Kidney (tissue), 14 donors: Measurements from ENCODE around the gene MPND. TPM values are rescaled to one million over a fixed set of nuclear protein-coding genes. Genes with fewer than 3 reads are reported as not detected.
A peak's percentile ranks its signal among the peaks of the same experiment; 100 is the strongest.

Experiments used
- DNase-seq, 5 donors: peaks; one replicate each; pipeline ENCODE4 v3.0.0-alpha.2; 2013 to 2020
- FAIRE-seq: peaks from 2 replicates; lab custom pipeline; 2012; peaks lifted over from hg19 to GRCh38; lab: Jason Lieb, UNC
- H3K27ac ChIP-seq, 2 donors: one replicate each; pipeline ENCODE4 v1.7.0; 2013; ENCODE audit warnings: low read depth in 2 of 2, low read length in 2 of 2, inconsistent platforms in 1 of 2
- H3K27me3 ChIP-seq: one replicate; pipeline ENCODE4 v1.7.1; 2013; ENCODE audit warnings: low read length, inconsistent platforms; ENCODE audit not compliant: control insufficient read depth, insufficient read depth
- H3K36me3 ChIP-seq, 3 donors: one replicate each; pipeline versions ENCODE4 v1.7.0 to v1.7.1; 2013; ENCODE audit warnings: low read length in 3 of 3, control low read depth in 1 of 3, inconsistent platforms in 1 of 3; ENCODE audit not compliant: insufficient read depth in 3 of 3, control insufficient read depth in 2 of 3
- H3K4me1 ChIP-seq, 3 donors: one replicate each; pipeline versions ENCODE4 v1.7.0 to v1.7.1; 2013; ENCODE audit warnings: low read length in 3 of 3, inconsistent platforms in 1 of 3, low read depth in 1 of 3; ENCODE audit not compliant: control insufficient read depth in 2 of 3, insufficient read depth in 2 of 3
- H3K4me3 ChIP-seq, 3 donors: one replicate each; pipeline versions ENCODE4 v1.7.0 to v1.8.1; 2013; ENCODE audit warnings: low read length in 3 of 3, control low read depth in 1 of 3, inconsistent platforms in 1 of 3
- H3K9ac ChIP-seq, 3 donors: one replicate each; pipeline versions ENCODE4 v1.7.0 to v1.7.1; 2013; ENCODE audit warnings: low read length in 3 of 3, control low read depth in 1 of 3, inconsistent platforms in 1 of 3
- H3K9me3 ChIP-seq, 3 donors: one replicate each; pipeline versions ENCODE4 v1.7.0 to v1.7.1; 2013; ENCODE audit warnings: low read length in 3 of 3, control low read depth in 1 of 3, inconsistent platforms in 1 of 3; ENCODE audit not compliant: control insufficient read depth in 2 of 3, insufficient read depth in 1 of 3
- CTCF ChIP-seq: IDR thresholded peaks from 3 replicates; pipeline ENCODE4 v1.5.1; 2012; ENCODE audit warnings: mild to moderate bottlenecking, moderate library complexity, borderline replicate concordance; ENCODE audit not compliant: insufficient read depth; ENCODE audit errors: extremely low read depth
- intact Hi-C: fragments of 100-400 bp; cut with DNase I; formaldehyde crosslinking; loops from one replicate; pipeline ENCODE4 v1.11.1; 2022
- polyA plus RNA-seq: library from polyadenylated mRNA; stranded (reverse); fragments of 350-450 nt; fragmentation: Illumina TruSeq; extraction: RNeasy Lipid Tissue Mini Kit (QIAGEN cat#74804); gene quantifications from one replicate; pipeline ENCODE4 v1.2.3, GENCODE V29; 2014; ENCODE audit warnings: low read depth, low replicate concordance; ENCODE audit not compliant: insufficient read depth
- total RNA-seq: library from RNA; stranded (reverse); fragmentation: NEBNext Ultra II Directional; extraction: Animal tissue kit (Norgen Biotek cat#: 25700); gene quantifications from one replicate; pipeline ENCODE4 v1.2.1, GENCODE V29; 2021
- donor health status: control.
- donor health status: control.
- donor health status: control.
- donor health status: control.
- donor health status: control.
- donor health status: DM: yes; HTN: yes; CAD: no.
- donor health status: Normal renal cell carcinoma (clear cell type).

Gene MPND
- total and polyA plus RNA-seq, 2 donors from 2014 or later = 24.1 to 43.5 TPM

GRCh38 chr19:4305659-4306058 lies 37.7 kb upstream of the MPND start:
- FAIRE-seq (no peak), DNase-seq (no peak)
- intact Hi-C loops = no loop called here
- no peak overlapping the region for H3K9ac ChIP-seq
- H3K36me3 ChIP-seq = no peaks in the 10 kb centered on the region
- no peaks in the 10 kb centered on the region for H3K9me3 ChIP-seq
- H3K4me1 ChIP-seq = no peaks in the 10 kb centered on the region
- no peak overlapping the region for H3K4me3 ChIP-seq
- H3K27ac ChIP-seq = no peak overlapping the region
- H3K27me3 ChIP-seq = no peaks in the 10 kb centered on the region
- TF ChIP-seq CTCF = no peak

GRCh38 chr19:4310247-4311121 lies 32.9 kb upstream of the MPND start:
- no peaks in the 10 kb centered on the region for H3K27me3 ChIP-seq
- FAIRE-seq = no peak

GRCh38 chr19:4313847-4314490 lies 29.4 kb upstream of the MPND start:
- no peak overlapping the region for H3K27ac ChIP-seq
- intact Hi-C loops = no loop called here
- no peaks in the 10 kb centered on the region for H3K4me1 ChIP-seq
- no peaks in the 10 kb centered on the region for H3K27me3 ChIP-seq
- no peaks in the 10 kb centered on the region for H3K9me3 ChIP-seq
- TF ChIP-seq CTCF = no peak
- no peak for FAIRE-seq
- no peak for DNase-seq
- H3K4me3 ChIP-seq = peak overlapping the region in 1 of 3 donors; percentile 37
- no peak overlapping the region for H3K9ac ChIP-seq
- H3K36me3 ChIP-seq = no peaks in the 10 kb centered on the region

More at GRCh38 chr19:4310247-4311121, 32.9 kb upstream of the MPND start:
- intact Hi-C loops = no loop called here
- no peak overlapping the region for H3K27ac ChIP-seq
- TF ChIP-seq CTCF = no peak
- no peak overlapping the region for H3K9ac ChIP-seq
- H3K9me3 ChIP-seq = no peaks in the 10 kb centered on the region
- no peaks in the 10 kb centered on the region for H3K36me3 ChIP-seq
- no peak overlapping the region for H3K4me3 ChIP-seq
- no peak for DNase-seq
- no peaks in the 10 kb centered on the region for H3K4me1 ChIP-seq
